H1 (cell line): ENCODE data around the gene MBD3L5. TPM values are rescaled to one million over a fixed set of nuclear protein-coding genes. Genes with fewer than 3 reads are reported as not detected.

Experiments used
- CTCF ChIA-PET: fragments of 300-600 bp; sonication (Branson Sonifier 250); formaldehyde crosslinking; loops from one replicate; lab custom pipeline; 2021; ENCODE audit not compliant: partially characterized antibody; lab: Charles Lee
- POLR2A ChIA-PET: fragments of 300-600 bp; sonication (Branson Sonifier 250); formaldehyde crosslinking; loops from one replicate; lab custom pipeline; 2021; ENCODE audit warnings: inconsistent platforms; ENCODE audit not compliant: partially characterized antibody; lab: Charles Lee
- DNase-seq, 2 experiments: peaks; one replicate each; pipeline versions ENCODE4 v3.0.0 to v3.0.0-alpha.2; 2010 to 2022; ENCODE audit warnings: low spot score in 2 of 2, low read depth in 1 of 2, mixed read lengths in 1 of 2
- FAIRE-seq: peaks from 2 replicates; lab custom pipeline; 2011; peaks lifted over from hg19 to GRCh38; lab: Jason Lieb, UNC
- H2AFZ ChIP-seq: 2 replicates; pipeline ENCODE4 v1.8.1; 2012; ENCODE audit warnings: low read length, inconsistent platforms
- H2AK5ac ChIP-seq: 2 replicates; pipeline ENCODE4 v1.6.1; 2013; ENCODE audit warnings: low read depth, low read length
- H2BK120ac ChIP-seq: replicated peaks from 2 replicates; pipeline ENCODE3; 2013; ENCODE audit warnings: low read depth, low read length, inconsistent platforms
- H2BK12ac ChIP-seq: 2 replicates; pipeline ENCODE4 v1.6.1; 2013; ENCODE audit warnings: low read depth, low read length
- H2BK15ac ChIP-seq: 2 replicates; pipeline ENCODE4 v1.6.1; 2013; ENCODE audit warnings: low read length
- H2BK20ac ChIP-seq: 2 replicates; pipeline ENCODE4 v1.6.1; 2013; ENCODE audit warnings: low read length
- H2BK5ac ChIP-seq: 2 replicates; pipeline ENCODE4 v1.6.1; 2013; ENCODE audit warnings: low read depth, low read length
- H3K14ac ChIP-seq: 2 replicates; pipeline ENCODE4 v1.6.1; 2013; ENCODE audit warnings: inconsistent platforms; ENCODE audit not compliant: insufficient read length
- H3K18ac ChIP-seq: 2 replicates; pipeline ENCODE4 v1.6.1; 2013; ENCODE audit warnings: low read length; ENCODE audit errors: extremely low read depth
- H3K23ac ChIP-seq: 2 replicates; pipeline ENCODE4 v1.6.1; 2013; ENCODE audit warnings: inconsistent platforms; ENCODE audit not compliant: insufficient read length
- H3K23me2 ChIP-seq: 2 replicates; pipeline ENCODE4 v1.6.1; 2013; ENCODE audit warnings: low read depth, low read length
- H3K27ac ChIP-seq: 2 replicates; pipeline ENCODE4 v1.6.1; 2011; ENCODE audit warnings: low read depth, low read length, inconsistent platforms
- H3K27me3 ChIP-seq, 4 experiments: replicated peaks in 1 of 4; 1 replicate in 1 of 4; 2 replicates in 3 of 4; pipeline versions ENCODE4 v1.6.1 to v1.8.1; 2011 to 2013; ENCODE audit warnings: low read length in 3 of 4, mild to moderate bottlenecking in 3 of 4, inconsistent platforms in 2 of 4, mixed read lengths in 2 of 4, moderate library complexity in 1 of 4; ENCODE audit not compliant: control insufficient read depth in 3 of 4, insufficient read depth in 3 of 4; ENCODE audit errors: extremely low read depth in 1 of 4
- H3K36me3 ChIP-seq, 4 experiments: 2 replicates each; pipeline versions ENCODE4 v1.6.1 to v1.8.1; 2011 to 2013; ENCODE audit warnings: mild to moderate bottlenecking in 4 of 4, low read length in 3 of 4, moderate library complexity in 2 of 4, control low read depth in 1 of 4, inconsistent platforms in 1 of 4; ENCODE audit not compliant: insufficient read depth in 4 of 4, control insufficient read depth in 2 of 4
- H3K4ac ChIP-seq: replicated peaks from 2 replicates; pipeline ENCODE3; 2013; ENCODE audit warnings: low read length, low read depth, mixed read lengths, inconsistent platforms; ENCODE audit not compliant: insufficient read length
- H3K4me1 ChIP-seq, 4 experiments: replicated peaks in 1 of 4; 1 replicate in 1 of 4; 2 replicates in 3 of 4; pipeline versions ENCODE4 v1.6.1 to v1.8.1; 2011 to 2013; ENCODE audit warnings: low read length in 3 of 4, inconsistent platforms in 2 of 4, mixed read lengths in 1 of 4; ENCODE audit not compliant: insufficient read depth in 4 of 4, control insufficient read depth in 3 of 4
- H3K4me2 ChIP-seq, 2 experiments: 2 replicates each; pipeline versions ENCODE4 v1.6.1 to v1.8.1; 2011 to 2013; ENCODE audit warnings: low read depth in 2 of 2, low read length in 2 of 2, control low read depth in 1 of 2, inconsistent platforms in 1 of 2, mild to moderate bottlenecking in 1 of 2; ENCODE audit not compliant: insufficient read depth in 1 of 2
- H3K4me3 ChIP-seq, 4 experiments: fragments of 200-600, 300-600 bp in 1 of 4; sonication (generic), shearing (Covaris generic), sonication (Bioruptor Twin) in 1 of 4; 2 replicates each; pipeline versions ENCODE4 v1.5.1 to v1.8.1; 2011 to 2016; ENCODE audit warnings: low read length in 4 of 4, low read depth in 3 of 4, control low read depth in 2 of 4, inconsistent platforms in 2 of 4, mild to moderate bottlenecking in 2 of 4, mixed read lengths in 1 of 4, moderate library complexity in 1 of 4; ENCODE audit not compliant: insufficient read depth in 2 of 4; ENCODE audit errors: extremely low read depth in 1 of 4
- H3K56ac ChIP-seq: replicated peaks from 2 replicates; pipeline ENCODE3; 2013; ENCODE audit warnings: low read depth, mild to moderate bottlenecking, mixed read lengths, low read length, inconsistent platforms; ENCODE audit not compliant: insufficient read length
- H3K79me1 ChIP-seq: 2 replicates; pipeline ENCODE4 v1.6.1; 2013; ENCODE audit warnings: low read depth, low read length, control low read depth
- H3K79me2 ChIP-seq, 2 experiments: 2 replicates each; pipeline versions ENCODE4 v1.6.1 to v1.8.1; 2012 to 2013; ENCODE audit warnings: low read length in 2 of 2, mild to moderate bottlenecking in 2 of 2, inconsistent platforms in 1 of 2; ENCODE audit not compliant: insufficient read depth in 2 of 2, control insufficient read depth in 1 of 2
- H3K9ac ChIP-seq, 4 experiments: replicated peaks in 1 of 4; 1 replicate in 1 of 4; 2 replicates in 3 of 4; pipeline versions ENCODE4 v1.6.1 to v1.8.1; 2011 to 2013; ENCODE audit warnings: low read depth in 3 of 4, low read length in 3 of 4, control low read depth in 2 of 4, mild to moderate bottlenecking in 2 of 4, moderate library complexity in 2 of 4, inconsistent platforms in 1 of 4; ENCODE audit errors: extremely low read depth in 1 of 4
- H3K9me3 ChIP-seq, 2 experiments: 2 replicates each; pipeline versions ENCODE4 v1.6.1 to v1.8.1; 2012 to 2013; ENCODE audit warnings: mild to moderate bottlenecking in 2 of 2, moderate library complexity in 2 of 2, control low read depth in 1 of 2, inconsistent platforms in 1 of 2, low read depth in 1 of 2, low read length in 1 of 2, mixed read lengths in 1 of 2; ENCODE audit not compliant: insufficient read depth in 2 of 2
- H4K20me1 ChIP-seq, 2 experiments: replicated peaks in 1 of 2; 2 replicates each; pipeline versions ENCODE3 to v1.8.1; 2011 to 2013; ENCODE audit warnings: inconsistent platforms in 2 of 2, low read length in 2 of 2, mild to moderate bottlenecking in 1 of 2; ENCODE audit not compliant: insufficient read depth in 2 of 2, control insufficient read depth in 1 of 2
- H4K5ac ChIP-seq: 2 replicates; pipeline ENCODE4 v1.6.1; 2013; ENCODE audit warnings: low read length, low read depth, mixed read lengths, inconsistent platforms; ENCODE audit not compliant: insufficient read length
- H4K8ac ChIP-seq: 2 replicates; pipeline ENCODE4 v1.8.0; 2013; ENCODE audit warnings: mild to moderate bottlenecking, moderate library complexity, low read length, inconsistent platforms; ENCODE audit not compliant: insufficient read depth; ENCODE audit errors: extremely low read depth
- H4K91ac ChIP-seq: replicated peaks from 2 replicates; pipeline ENCODE3; 2013; ENCODE audit warnings: low read length, mixed read lengths, inconsistent platforms; ENCODE audit not compliant: insufficient read length
- CREB1 ChIP-seq: IDR thresholded peaks from 2 replicates; pipeline ENCODE4 v1.6.1; 2012; ENCODE audit warnings: inconsistent platforms
- EGR1 ChIP-seq: IDR thresholded peaks from 2 replicates; pipeline ENCODE4 v1.6.1; 2011; ENCODE audit warnings: low read depth, low read length, borderline replicate concordance
- KDM4A ChIP-seq: IDR thresholded peaks from one replicate; pipeline ENCODE4 v1.7.1; 2012; ENCODE audit warnings: low read depth, mild to moderate bottlenecking, moderate library complexity, low read length, inconsistent platforms; ENCODE audit not compliant: severe bottlenecking
- KDM5A ChIP-seq: fragments of 200-600 bp; IDR thresholded peaks from 2 replicates; pipeline ENCODE4 v1.7.1; 2012; ENCODE audit warnings: mild to moderate bottlenecking, low read length, inconsistent platforms, mixed read lengths
- MAFK ChIP-seq: IDR thresholded peaks from 2 replicates; pipeline ENCODE4 v1.6.1; 2012; ENCODE audit warnings: low read depth, mild to moderate bottlenecking, improper control_type of control experiment, low read length
- POU5F1 ChIP-seq: IDR thresholded peaks from 2 replicates; pipeline ENCODE4 v1.6.1; 2011; ENCODE audit warnings: low read depth, mild to moderate bottlenecking, low read length, moderate library complexity
- TCF12 ChIP-seq: IDR thresholded peaks from 2 replicates; pipeline ENCODE4 v1.6.1; 2011; ENCODE audit warnings: low read depth, mild to moderate bottlenecking, low read length
- WGBS, 2 experiments: shearing (Covaris generic) in 1 of 2; methylation state at CpG; one replicate each; pipeline versions ENCODE4 v1.1.6 to v1.1.7; 2013 to 2015; ENCODE audit warnings: low lambda C conversion rate in 2 of 2, mixed read lengths in 2 of 2, inconsistent platforms in 1 of 2, low coverage in 1 of 2, missing lambda C conversion rate in 1 of 2; ENCODE audit not compliant: insufficient replicate concordance in 2 of 2, insufficient coverage in 1 of 2, insufficient read length in 1 of 2; ENCODE audit errors: extremely low coverage in 1 of 2, missing lambda C conversion rate in 1 of 2; 5-methylcytosine and 5-hydroxymethylcytosine counted together
- polyA plus RNA-seq, 7 experiments: library from polyadenylated mRNA; depleted of rRNA in 3 of 7; stranded (reverse) in 5 of 7; unstranded in 2 of 7; fragments of >200 nt in 5 of 7; fragments of 200-250 nt in 2 of 7; gene quantifications; 1 replicate in 5 of 7; 2 replicates in 1 of 7; 4 replicates in 1 of 7; pipeline versions ENCODE4 v1.2.1 to v1.2.3, GENCODE V29; 2011 to 2013; ENCODE audit warnings: missing spikeins in 2 of 7, mixed read lengths in 2 of 7
- total RNA-seq: library from RNA; stranded (reverse); fragmentation: NEBNext Ultra II Directional; extraction: Animal tissue kit (Norgen Biotek cat#: 25700); gene quantifications from 2 replicates; pipeline ENCODE4 v1.2.1, GENCODE V29; 2021
- TF ChIP-seq, protein P1 (sequence below): IDR thresholded peaks from 2 replicates; pipeline ENCODE4 v1.6.1; 2011; ENCODE audit warnings: low read length, improper control_type of control experiment
- TF ChIP-seq, protein P2 (sequence below): IDR thresholded peaks from 2 replicates; pipeline ENCODE4 v1.6.1; 2012; ENCODE audit warnings: inconsistent platforms
- TF ChIP-seq, protein P3 (sequence below), 3 experiments: IDR thresholded peaks; 1 replicate in 2 of 3; 2 replicates in 1 of 3; pipeline versions ENCODE4 v1.5.1 to v1.6.1; 2011; ENCODE audit warnings: low read length in 3 of 3, mild to moderate bottlenecking in 3 of 3, inconsistent platforms in 2 of 3, low read depth in 1 of 3, moderate library complexity in 1 of 3; ENCODE audit not compliant: insufficient read depth in 1 of 3; ENCODE audit errors: control extremely low read depth in 1 of 3

The MBD3L5 gene
- total and polyA plus RNA-seq, 2 of the 8 experiments (the other 6 are each of a cell fraction or from before 2014, with no cell fraction given): not detected

DNA sequence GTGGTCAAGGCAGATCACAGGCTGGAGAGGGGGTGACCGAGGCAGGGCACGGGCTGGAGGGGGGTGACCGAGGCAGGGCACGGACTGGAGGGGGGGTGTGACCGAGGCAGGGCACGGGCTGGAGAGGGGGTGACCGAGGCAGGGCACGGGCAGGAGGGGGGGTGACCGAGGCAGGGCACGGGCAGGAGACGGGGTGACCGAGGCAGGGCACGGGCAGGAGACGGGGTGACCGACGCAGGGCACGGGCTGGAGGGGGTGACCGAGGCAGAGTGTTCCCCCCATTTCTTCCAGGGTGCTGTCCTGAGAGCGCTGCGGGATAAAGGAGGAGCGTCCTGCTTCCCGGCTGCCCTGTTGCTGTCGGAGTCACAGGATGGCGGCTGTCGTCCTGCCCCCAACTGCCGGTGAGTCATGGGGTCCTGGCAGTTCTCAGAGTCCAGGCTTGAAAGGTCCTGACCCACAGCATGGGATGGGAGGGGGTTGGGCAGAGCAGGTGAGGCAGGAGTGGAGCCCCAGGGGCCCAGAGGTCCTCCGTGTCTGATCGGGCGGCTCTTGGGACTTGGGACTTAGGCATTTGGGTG, 44.4 kb downstream of the MBD3L5 start:
- Histone ChIP-seq H3K36me3 (peaks cover 17 to 74% (median 50%) of the 10 kb centered on the region in 4 experiments), H3K9ac (no peak overlapping the region), H3K27ac (no peak overlapping the region)
- TF ChIP-seq POU5F1 (no peak), EGR1 (no peak), TCF12 (no peak), MAFK (no peak), KDM5A (no peak), KDM4A (no peak), CREB1 (no peak)
- TF ChIP-seq, protein P1, sequence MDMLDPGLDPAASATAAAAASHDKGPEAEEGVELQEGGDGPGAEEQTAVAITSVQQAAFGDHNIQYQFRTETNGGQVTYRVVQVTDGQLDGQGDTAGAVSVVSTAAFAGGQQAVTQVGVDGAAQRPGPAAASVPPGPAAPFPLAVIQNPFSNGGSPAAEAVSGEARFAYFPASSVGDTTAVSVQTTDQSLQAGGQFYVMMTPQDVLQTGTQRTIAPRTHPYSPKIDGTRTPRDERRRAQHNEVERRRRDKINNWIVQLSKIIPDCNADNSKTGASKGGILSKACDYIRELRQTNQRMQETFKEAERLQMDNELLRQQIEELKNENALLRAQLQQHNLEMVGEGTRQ: no peak
- TF ChIP-seq, protein P2, sequence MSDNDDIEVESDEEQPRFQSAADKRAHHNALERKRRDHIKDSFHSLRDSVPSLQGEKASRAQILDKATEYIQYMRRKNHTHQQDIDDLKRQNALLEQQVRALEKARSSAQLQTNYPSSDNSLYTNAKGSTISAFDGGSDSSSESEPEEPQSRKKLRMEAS: no peak
- TF ChIP-seq, protein P3, sequence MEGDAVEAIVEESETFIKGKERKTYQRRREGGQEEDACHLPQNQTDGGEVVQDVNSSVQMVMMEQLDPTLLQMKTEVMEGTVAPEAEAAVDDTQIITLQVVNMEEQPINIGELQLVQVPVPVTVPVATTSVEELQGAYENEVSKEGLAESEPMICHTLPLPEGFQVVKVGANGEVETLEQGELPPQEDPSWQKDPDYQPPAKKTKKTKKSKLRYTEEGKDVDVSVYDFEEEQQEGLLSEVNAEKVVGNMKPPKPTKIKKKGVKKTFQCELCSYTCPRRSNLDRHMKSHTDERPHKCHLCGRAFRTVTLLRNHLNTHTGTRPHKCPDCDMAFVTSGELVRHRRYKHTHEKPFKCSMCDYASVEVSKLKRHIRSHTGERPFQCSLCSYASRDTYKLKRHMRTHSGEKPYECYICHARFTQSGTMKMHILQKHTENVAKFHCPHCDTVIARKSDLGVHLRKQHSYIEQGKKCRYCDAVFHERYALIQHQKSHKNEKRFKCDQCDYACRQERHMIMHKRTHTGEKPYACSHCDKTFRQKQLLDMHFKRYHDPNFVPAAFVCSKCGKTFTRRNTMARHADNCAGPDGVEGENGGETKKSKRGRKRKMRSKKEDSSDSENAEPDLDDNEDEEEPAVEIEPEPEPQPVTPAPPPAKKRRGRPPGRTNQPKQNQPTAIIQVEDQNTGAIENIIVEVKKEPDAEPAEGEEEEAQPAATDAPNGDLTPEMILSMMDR (IDR thresholded peaks at IDR 0.05; ENCODE audit: control extremely low read depth in 1 of 3, insufficient read depth in 1 of 3, low read depth in 1 of 3, low read length in 3 of 3): no peak

More for the DNA sequence above, 44.4 kb downstream of the MBD3L5 start:
- Histone ChIP-seq H2BK20ac (no peak overlapping the region), H3K4me3 (no peak overlapping the region), H3K79me2 (peaks cover 0 to 8% of the 10 kb centered on the region in 2 experiments; a peak in 2 of 4 replicates), H3K4me2 (no peak overlapping the region), H2AFZ (no peak overlapping the region), H2BK120ac (no peak overlapping the region), H4K5ac (no peak overlapping the region), H3K18ac (no peak overlapping the region), H4K91ac (no peak overlapping the region), H2BK15ac (no peak overlapping the region), H3K56ac (no peak overlapping the region), H2AK5ac (no peak overlapping the region), H2BK5ac (no peak overlapping the region), H3K27me3 (no peaks in the 10 kb centered on the region), H3K23me2 (no peaks in the 10 kb centered on the region), H4K8ac (no peak overlapping the region), H3K9me3 (peaks cover 21 to 37% of the 10 kb centered on the region in 2 experiments), H4K20me1 (no peaks in the 10 kb centered on the region), H3K79me1 (no peaks in the 10 kb centered on the region), H2BK12ac (no peak overlapping the region), H3K23ac (no peak overlapping the region), H3K14ac (no peak overlapping the region), H3K4ac (no peak overlapping the region), H3K4me1 (no peaks in the 10 kb centered on the region)
- no peak for DNase-seq
- ChIA-PET CTCF (no interaction called here), POLR2A (interaction anchor here (1.4 kb wide), 1 partner anchor 12 kb away, joined by 3 read pairs; no protein-coding TSS in a partner anchor)
- FAIRE-seq: no peak
- WGBS, 2 experiments: 97% methylated on average over 6 of the region's 29 CpGs; no CpG with 5 or more reads in 1 of the 2 experiments
